AG09319 (cell line): ENCODE results near the gene ICOSLG.
"Not testable (repeated sequence)": the region's sequence is repeated elsewhere in the genome, so short reads cannot be mapped to it uniquely, and the experiment has no call there.

Source experiments
- DNase-seq: peaks from one replicate; pipeline ENCODE4 v3.0.0-alpha.2; 2010; ENCODE audit warnings: low read depth; ENCODE audit errors: extremely low read depth
- TF ChIP-seq, protein P1 (sequence below): IDR thresholded peaks from 2 replicates; pipeline ENCODE4 v1.5.1; 2011; ENCODE audit warnings: low read depth, mild to moderate bottlenecking, inconsistent platforms, low read length, moderate library complexity

ICOSLG gene, protein sequence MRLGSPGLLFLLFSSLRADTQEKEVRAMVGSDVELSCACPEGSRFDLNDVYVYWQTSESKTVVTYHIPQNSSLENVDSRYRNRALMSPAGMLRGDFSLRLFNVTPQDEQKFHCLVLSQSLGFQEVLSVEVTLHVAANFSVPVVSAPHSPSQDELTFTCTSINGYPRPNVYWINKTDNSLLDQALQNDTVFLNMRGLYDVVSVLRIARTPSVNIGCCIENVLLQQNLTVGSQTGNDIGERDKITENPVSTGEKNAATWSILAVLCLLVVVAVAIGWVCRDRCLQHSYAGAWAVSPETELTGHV

DNA sequence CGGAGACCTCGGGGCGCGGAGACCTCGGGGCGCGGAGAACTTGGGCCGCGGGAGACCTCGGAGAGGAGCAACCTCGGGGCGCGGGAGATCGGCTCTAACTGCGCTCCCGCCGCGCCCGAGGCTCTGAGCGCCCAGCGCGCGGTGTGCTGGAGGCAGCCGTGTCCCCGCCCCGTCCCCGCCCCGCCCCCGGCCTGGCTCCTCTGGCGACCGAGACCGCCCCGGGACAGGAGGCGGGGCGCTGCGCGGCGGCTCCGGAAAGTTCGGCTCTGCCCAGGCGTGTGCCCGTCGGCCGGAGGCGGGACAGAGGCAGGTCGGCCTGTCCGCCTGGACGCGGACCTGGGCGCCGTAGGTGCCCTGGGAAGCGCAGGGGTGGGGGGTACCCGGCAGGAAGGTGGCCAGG is at the start of gene ICOSLG:
ICOSLG (minus strand) TSS at position 102 of the 400 bp plus-strand sequence. CDS start 126 bp downstream, outside the sequence.
- not testable (repeated sequence) for DNase-seq

DNA sequence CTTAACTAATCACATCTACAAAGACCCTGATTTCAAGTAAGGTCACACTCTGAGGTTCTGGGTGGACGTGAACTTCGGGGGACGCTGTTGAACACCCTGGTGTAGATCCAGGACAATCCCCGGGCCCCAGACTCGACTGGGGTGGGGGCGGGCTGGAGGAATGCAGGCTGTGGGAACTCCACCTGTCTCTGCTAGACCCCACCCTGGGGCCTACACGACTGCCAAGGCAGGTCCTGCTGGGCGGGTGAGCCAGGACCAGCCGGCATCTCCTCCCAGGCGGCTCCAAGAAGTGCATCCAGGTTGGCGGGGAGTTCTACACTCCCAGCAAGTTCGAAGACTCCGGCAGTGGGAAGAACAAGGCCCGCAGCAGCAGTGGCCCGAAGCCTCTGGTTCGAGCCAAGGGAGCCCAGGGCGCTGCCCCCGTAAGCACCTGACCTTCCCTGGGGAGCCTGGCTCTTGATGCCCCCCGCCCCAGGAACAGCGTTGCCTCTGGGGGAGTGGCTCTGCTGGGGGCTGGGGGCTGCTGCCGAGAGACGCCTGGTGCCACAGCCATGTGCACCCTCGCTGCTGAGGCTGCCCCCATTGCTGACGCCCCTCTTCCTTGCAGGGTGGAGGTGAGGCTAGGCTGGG is 48.8 kb upstream of the ICOSLG start:
- no peak for DNase-seq
- TF ChIP-seq, protein P1, sequence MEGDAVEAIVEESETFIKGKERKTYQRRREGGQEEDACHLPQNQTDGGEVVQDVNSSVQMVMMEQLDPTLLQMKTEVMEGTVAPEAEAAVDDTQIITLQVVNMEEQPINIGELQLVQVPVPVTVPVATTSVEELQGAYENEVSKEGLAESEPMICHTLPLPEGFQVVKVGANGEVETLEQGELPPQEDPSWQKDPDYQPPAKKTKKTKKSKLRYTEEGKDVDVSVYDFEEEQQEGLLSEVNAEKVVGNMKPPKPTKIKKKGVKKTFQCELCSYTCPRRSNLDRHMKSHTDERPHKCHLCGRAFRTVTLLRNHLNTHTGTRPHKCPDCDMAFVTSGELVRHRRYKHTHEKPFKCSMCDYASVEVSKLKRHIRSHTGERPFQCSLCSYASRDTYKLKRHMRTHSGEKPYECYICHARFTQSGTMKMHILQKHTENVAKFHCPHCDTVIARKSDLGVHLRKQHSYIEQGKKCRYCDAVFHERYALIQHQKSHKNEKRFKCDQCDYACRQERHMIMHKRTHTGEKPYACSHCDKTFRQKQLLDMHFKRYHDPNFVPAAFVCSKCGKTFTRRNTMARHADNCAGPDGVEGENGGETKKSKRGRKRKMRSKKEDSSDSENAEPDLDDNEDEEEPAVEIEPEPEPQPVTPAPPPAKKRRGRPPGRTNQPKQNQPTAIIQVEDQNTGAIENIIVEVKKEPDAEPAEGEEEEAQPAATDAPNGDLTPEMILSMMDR = no peak

DNA sequence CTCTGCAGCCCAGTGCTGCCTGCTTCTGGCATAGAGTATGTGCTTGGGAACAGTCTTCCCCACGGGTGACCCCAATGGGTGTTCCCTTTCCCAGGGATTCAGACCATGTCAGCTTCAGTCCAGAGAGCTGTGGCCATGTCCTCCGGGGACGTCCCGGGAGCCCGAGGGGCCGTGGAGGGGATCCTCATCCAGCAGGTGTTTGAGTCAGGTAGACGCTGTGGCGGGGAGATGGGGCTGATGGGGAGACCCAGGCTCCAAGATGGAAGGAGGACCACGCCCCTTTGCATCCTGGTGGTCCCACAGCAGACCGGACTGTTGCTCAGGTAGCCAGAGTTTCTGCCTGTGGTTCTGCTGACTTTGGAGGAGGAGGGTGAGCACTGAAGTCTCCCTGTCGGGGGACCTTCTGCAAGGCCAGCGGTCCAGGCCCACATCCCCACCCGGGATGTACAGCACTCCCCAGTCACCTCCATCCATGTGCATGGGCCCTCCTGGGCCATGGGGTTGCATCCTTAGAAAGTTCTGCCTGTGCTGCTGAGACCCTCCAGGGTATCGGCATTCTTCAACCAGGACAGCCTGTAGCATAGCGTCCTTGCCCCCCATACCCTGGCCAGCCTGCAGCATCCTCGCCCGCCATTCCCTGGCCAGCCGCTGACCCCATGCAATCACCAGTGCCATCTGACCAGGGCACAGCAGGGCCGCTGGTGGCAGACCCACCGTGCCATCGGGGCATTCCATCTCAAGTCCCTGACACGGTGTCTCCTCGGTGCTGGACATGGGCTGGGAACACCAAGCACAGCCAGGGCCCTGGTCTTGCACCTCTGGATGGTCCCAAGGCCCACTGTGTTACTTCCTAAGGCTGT is 47.7 kb upstream of the ICOSLG start:
- TF ChIP-seq, protein P1 = no peak
- no peak for DNase-seq

DNA sequence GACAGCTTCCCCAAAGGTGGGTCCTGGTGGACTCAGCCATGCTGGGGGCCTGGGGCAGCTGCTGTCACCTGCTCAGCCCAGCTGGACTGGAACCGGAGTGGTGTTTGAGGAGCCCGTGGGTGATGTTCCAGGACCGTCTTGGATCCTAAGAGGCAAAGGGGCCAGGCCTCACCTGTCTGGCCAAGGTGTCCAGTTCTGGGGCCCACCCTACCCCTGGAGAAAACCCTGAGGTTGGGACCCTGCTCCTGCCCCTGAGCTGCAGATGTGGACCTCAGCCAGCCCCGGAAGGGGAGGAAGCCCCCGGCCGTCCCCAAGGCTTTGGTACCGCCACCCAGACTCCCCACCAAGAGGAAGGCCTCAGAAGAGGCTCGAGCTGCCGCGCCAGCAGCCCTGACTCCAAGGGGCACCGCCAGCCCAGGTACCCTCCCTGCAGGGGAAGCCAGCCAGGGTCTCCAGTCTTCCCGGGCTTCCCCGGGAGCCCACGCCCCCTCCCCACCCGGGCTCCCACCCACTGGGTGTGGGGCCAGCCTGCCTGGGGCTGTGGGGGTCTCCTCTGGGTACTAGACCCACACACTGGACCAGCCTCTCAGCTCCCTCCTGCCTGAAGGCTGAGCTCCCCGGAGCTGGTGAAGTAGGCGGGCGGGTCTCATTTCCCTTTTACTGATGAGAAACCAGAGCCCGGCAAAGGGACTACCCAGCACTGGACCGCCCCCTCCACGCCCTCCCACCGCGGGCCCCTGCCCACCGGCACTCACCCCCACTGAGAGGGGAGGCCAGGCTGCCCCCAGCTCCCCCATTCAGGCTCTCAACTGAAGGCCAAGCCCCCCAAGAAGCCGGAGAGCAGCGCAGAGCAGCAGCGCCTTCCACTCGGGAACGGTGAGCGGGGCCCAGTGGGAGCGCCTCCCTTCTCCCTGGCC is 46.2 kb upstream of the ICOSLG start:
- DNase-seq = no peak
- TF ChIP-seq, protein P1 = no peak

DNA sequence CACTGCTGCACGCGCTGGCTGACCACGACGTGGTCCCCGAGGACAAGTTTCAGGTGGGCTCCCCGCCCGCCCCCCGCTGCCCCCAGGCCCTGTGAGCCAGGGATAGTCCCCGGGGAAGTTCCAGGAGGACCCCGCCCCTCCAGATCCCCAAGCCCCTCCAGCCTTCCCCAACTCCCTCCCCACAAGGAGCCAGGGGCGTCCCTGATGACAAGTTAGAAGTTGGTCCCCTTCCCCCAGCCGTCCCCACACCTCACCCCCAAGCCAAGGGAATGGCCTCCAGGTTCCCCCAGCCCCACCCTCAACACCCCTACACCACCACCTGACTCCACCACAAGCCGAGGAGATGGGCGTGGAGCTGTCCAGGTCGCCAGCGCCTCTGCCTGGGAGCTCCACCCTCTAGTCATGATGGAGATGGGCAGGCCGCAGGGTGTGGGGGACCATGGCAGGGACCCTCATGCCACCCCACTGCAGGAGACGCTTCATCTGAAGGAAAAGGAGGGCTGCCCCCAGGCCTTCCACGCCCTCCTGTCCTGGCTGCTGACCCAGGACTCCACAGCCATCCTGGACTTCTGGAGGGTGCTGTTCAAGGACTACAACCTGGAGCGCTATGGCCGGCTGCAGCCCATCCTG is 45.5 kb upstream of the ICOSLG start:
- TF ChIP-seq, protein P1 = no peak
- no peak for DNase-seq

DNA sequence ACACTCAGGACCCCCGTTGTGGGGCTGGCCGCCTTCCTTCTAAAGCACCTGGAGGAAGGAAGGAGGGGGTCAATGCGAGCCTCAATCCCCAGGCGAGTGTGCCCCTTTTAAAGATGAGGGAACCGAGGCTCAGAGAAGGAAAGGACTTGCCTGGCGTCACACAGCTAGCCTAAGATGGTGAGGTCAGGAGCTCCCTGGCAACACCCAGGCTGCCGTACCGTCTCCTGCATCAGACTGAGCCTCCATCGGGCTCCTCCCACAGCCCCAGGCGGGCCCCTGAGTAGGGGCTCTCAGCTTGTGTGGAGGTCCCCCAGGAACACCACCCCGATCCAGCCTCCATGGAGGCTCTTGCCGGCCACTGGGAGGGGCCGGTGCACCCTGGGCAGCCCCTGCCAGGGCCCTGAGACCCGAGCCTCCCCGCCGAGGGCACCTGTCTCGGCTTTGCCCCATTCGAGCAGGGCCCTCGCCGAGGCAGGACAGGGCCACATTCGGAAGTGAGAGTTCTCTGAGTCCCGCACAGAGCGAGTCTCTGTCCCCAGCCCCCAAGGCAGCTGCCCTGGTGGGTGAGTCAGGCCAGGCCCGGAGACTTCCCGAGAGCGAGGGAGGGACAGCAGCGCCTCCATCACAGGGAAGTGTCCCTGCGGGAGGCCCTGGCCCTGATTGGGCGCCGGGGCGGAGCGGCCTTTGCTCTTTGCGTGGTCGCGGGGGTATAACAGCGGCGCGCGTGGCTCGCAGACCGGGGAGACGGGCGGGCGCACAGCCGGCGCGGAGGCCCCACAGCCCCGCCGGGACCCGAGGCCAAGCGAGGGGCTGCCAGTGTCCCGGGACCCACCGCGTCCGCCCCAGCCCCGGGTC is 44.6 kb upstream of the ICOSLG start, which contains the start of gene AIRE:
AIRE (plus strand) TSS at position 739 of the 855 bp plus-strand sequence. CDS start 131 bp downstream, outside the sequence.
- TF ChIP-seq, protein P1 = no peak
- no peak for DNase-seq
